ENCODE data around the gene LIMS4. TPM values are rescaled to one million over a fixed set of nuclear protein-coding genes. Genes with fewer than 3 reads are reported as not detected.
"Not testable (repeated sequence)": the region's sequence is repeated elsewhere in the genome, so short reads cannot be mapped to it uniquely, and the experiment has no call there.

Gene LIMS4
- total RNA-seq, 2 donors from 2014 or later = 2.7 to 4.0 TPM

GRCh38 chr2:110399378-110399777 lies 73.2 kb downstream of the LIMS4 start:
- ATAC-seq = not testable (repeated sequence)

DNA sequence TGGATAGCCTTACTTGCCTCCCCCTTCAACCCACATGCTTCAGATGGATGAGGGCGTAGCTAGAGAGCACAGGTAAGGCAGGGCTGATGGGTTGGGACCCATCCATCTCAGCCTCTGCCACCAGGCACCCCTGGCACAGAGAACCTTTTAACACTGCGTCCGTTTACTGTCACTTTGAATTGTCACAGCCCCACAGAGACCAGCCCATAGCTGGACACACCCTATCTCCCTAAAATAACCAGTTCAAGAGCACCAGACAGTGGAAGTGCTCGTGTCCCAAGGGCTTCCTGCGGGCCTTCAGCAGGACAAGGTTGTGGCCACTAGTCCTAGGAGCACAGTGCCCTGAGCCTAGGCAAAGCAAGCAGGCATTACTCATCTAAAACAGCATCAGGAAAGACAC lies 76.6 kb downstream of the LIMS4 start:
- ATAC-seq; intact Hi-C loops (cut with DNase I); DNase-seq: not testable (repeated sequence)

More at GRCh38 chr2:110399378-110399777, 73.2 kb downstream of the LIMS4 start:
- intact Hi-C loops (cut with DNase I); DNase-seq: not testable (repeated sequence)

Other genes with a start within 250 kb of the LIMS4 start
- 10 to 100 TPM; 10.0 to 36.1 TPM for gene RGPD6, start 104.4 kb upstream of the LIMS4 start, total RNA-seq
- 1 to 10 TPM in 1 of 2 donors, under 1 TPM in 1; 0.76 to 1.6 TPM for gene BUB1, start 205.2 kb upstream of the LIMS4 start, total RNA-seq

Data from left cardiac atrium (tissue), 4 donors.